Smooth muscle cell of the brain vasculature (primary cell): ENCODE data around the gene OSBPL6.
"Not testable (repeated sequence)": the region's sequence is repeated elsewhere in the genome, so short reads cannot be mapped to it uniquely, and the experiment has no call there.

Experiments used
- DNase-seq: peaks from one replicate; pipeline ENCODE4 v3.0.0-alpha.2; 2012; ENCODE audit warnings: low read depth, low spot score

OSBPL6 gene

DNA sequence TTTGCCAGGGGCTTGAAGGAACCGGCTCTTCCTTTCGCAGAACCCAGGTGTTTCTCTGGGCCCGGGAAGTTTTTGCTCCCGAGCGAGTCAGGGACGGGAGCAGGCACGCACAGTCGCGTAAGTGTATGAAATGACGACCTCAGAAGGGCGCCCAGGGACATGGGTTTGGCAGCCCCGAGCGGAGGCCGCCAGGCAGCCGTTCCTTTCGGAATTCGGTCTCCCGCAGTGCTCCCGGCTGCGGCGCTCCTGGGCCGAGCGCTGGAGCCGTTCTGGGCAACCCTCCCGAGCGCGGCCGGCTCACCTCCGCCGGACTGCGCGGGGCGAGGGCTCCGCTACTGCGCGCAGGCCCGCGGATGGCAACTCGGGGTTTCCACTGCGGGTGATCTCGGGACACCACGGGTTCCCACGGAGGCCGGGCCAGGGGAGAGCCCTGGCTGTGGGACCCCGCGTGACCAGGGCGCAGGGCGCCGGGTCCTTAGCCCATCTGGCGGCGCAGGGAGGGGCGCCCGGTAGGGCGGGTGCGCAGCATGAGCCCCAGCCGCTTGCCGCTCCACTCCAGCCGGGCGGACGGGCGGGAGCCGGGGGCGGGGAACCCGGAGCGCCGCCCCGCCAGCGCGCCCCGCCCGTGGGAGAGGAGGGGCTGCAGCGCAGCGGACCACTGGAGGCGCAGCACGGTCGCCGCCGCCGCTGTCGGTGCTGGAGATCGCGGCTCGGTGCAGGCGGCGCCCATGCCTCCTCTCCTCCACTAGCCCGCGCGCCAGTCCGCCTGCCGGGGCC is at the start of gene OSBPL6:
Gene OSBPL6, plus strand, starts transcription at position 690 of the 777 bp plus-strand sequence. CDS start 111,673 bp downstream, outside the sequence.
- DNase-seq, result peak; percentile 46

DNA sequence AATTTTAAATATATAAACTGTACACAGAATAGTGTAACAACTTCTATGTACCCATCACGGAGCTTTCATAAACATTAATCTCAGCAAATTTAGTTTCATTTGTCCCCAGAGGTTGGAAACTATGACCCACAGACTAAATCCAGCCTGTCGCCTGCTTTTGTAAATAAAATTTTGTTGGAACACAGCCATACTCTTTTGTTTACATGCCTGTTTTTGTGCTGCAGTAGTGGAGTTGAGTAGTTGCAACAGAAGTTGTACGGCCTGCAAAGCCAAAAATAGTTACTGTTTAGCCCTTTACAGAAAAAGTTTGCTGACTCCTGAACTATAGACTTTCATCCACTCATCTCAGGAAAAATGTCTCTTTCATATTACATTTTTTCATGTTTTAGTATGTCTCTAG is 42.3 kb upstream of the OSBPL6 start:
- no peak for DNase-seq

DNA sequence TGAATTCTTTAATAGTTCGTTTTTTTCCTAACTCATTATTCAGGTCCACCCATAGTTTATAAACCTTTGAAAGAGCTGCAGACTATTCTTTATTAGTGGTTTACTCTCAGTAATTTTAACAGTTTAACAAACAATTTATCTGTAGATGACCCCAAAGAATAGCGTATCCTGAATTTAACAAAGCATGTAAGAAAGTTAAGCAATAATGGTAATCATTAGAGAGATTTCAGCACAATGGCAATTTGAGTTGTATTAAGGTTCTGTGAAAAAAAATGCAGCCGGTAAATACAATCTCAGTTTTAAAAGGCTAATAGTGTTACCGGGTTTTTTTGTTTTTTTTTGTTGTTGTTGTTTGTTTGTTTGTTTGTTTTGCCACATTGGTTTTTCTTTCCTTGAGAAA is 41.8 kb upstream of the OSBPL6 start:
- no peak for DNase-seq

DNA sequence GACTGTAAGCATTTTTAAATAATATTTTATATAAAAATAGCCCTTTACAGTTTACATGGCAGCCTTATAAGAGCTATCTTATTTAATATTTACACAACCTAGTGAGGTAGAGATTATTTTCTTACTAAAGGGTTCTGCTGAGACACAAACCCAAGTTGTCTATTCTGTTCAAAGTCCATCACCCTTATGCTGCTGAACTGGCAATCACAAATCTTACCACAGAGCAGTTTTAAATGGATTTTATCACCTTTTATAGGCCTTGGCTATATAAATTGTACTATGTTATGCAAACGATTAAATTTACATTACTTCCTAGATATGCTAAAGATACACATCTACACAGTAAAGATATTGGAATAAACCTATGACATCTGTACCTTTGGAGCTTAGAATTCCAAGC is 41.3 kb upstream of the OSBPL6 start:
- no peak for DNase-seq

DNA sequence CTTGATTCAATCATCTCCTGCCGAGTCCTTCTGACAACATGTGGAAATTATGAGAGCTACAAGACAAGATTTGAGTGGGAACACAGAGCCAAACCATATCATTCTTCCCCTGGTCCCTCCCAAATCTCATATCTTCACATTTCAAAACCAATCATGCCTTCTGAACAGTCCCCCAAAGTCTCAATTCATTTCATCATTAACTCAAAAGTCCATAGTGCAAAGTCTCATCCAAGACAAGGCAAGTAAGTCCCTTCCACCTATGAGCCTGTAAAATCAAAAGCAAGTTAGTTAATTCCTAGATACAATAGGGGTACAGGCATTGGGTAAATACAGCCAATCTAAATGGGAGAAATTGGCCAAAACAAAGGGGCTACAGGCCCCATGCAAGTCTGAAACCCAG is 40.4 kb upstream of the OSBPL6 start:
- DNase-seq, result not testable (repeated sequence)

DNA sequence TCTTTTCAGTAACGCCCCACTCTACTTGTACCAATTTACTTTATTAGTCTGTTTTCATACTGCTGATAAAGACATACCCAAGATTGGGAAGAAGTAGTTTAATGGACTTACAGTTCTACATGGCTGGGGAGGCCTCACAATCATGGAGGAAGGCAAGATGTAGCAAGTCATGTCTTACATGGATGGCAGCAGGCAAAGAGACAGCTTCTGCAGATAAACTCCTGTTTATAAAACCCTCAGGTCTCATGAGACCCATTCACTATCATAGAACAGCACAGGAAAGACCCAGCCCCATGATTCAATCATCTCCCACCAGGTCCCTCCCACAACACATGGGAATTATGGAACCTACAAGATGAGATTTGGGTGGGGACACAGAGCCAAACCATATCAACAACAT is 38.8 kb upstream of the OSBPL6 start:
- no peak for DNase-seq

DNA sequence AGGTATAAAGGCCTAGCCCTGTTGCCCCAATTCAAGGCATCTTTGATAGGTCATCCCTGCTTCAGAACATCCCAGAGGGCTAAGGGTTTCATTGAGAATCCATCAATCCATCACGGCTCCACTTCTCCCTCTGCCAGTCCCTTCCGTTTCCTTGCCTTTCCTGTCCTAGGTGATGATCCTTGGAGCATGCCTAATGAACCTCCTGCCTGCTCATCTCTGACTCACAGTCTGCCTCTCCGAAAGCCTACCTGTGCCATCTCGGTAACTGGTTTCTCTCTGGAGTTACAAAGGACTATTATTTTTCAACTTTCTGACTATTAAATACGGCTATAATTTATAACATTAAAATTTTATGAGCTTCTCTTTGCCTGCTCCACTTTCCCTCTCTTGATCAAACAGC is 36.7 kb upstream of the OSBPL6 start:
- no peak for DNase-seq

DNA sequence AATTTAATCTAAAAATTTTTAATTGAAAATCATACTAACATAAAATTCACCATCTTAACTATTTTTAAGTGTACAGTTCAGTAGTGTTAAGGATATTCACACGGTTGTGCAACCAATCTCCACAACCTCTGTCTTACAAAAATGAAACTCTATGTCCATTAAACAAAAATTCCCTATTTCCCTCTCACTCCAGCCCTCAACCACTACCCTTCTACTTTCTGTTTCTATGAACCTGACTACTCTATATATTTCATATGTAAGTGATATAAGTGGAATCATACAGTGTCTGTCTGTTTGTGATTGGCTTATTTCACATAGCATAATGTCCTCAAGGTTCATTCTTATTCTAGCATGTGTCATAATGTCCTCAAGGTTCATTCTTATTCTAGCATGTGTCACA is 34.3 kb upstream of the OSBPL6 start:
- DNase-seq, result no peak

DNA sequence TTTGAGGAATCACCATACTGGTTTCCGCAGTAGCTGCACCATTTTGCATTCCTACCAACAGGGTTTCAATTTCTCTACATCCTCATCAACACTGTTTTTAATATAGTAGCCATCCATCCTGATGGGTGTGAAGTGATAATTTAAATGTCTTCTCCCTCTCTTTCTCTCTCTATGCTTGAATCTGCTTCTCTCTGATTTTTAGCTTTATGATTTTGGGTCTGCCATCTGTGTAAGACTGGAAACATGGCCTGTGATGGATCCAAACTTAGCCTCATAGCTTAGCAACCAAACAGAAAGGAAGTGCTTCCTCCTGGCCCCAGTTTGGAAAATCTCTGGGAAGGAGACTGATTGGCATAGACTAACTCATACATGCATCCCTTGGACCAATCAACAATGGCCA is 33.7 kb upstream of the OSBPL6 start:
- DNase-seq, result no peak

DNA sequence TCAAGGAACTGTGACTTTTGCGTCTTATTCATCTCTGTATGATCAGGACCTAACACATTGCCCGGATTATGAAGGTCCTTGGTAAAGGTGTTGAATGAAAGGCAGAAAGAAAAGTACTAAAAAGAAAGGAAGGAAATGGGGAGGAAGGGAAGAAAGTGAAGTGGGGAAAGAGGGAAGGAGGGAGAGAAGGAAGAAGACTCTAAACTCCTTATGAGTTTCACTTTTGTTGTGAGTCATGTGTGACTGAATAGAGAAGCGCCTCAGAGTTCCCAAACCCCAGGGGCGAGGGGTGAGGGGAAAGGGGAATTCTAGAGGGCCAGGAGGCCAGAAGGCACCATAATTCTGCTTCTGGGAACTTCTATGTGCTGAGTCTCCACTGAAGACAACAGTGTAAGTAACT is 30.9 kb upstream of the OSBPL6 start:
- DNase-seq, result no peak

DNA sequence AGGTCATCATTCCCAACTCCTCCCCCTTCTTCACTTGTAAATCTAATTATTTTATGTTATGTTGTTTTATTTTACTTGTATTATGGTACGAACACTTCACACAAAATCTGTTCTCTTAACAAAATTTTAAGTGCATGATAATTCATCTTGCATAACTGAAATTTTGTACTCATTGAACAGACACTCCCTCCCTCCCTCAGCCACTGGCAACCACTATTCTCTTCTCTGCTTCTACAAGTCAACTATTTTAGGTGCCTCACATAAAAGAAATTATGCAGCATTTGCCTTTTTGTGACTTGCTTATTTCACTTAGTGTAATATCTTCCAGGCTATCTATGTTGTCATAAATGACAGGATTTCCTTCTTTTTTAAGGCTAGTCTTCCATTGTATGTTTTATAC is 30.4 kb upstream of the OSBPL6 start:
- DNase-seq, result no peak

DNA sequence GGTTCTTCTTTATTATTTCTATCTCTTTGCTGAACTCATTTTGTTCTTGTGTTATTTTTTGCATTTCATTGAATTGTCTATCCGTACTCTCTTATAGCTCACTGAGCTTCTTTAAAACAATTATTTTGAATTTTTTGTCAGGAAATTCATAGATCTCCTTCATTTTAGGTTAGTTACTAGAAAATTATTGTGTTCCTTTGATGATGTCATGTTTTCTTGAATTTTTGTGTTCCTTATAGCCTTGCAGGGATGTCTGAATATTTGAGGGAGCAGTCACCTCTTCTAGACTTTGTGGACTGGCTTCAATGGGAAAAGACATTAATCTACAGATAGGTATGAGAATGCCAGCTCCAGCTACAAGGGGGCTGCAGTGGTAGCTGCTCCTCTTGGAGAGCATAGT is 20.7 kb upstream of the OSBPL6 start:
- DNase-seq, result no peak

DNA sequence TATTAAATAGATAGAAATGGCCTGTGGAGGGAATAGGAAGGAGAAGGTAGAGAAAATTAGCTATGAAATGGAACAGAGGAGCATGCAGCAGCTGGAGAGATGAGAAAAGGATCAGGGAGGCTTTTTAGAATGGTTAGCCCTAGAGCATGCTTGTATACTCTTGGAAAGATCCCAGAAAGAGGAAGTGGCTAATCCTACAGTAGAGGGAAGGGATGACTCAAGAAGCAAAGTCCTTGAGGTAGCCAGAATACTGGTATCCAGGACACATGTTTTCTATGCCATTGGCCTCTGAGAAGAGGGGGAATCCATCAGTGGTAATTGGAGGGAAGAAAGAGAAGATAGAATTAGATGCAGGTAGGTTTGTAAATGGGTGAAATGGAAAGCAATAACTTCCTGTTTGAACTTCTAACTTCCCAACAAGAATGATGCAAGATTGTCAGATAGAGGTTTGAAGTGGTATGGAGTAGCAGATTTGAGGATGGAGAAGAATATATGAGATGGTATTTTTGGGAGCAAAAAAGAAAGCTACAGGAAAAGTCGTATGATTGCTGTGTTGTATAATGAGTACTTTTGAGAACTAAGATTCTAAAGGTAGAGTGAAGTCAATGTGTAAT is 17.1 kb upstream of the OSBPL6 start:
- no peak for DNase-seq

DNA sequence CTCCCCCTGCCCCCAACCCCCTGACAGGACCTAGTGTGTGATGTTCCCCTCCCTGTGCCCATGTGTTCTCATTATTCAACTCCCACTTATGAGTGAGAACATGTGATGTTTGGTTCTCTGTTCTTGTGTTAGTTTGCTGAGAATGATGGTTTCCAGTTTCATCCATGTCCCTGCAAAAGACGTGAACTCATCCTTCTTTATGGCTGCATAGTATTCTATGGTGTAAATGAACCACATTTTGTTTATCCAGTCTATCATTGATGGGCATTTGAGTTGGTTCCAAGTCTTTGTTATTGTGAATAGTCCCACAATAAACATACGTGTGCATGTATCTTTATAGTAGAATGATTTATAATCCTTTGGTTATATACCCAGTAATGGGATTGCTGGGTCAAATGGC is 13.7 kb upstream of the OSBPL6 start:
- not testable (repeated sequence) for DNase-seq

DNA sequence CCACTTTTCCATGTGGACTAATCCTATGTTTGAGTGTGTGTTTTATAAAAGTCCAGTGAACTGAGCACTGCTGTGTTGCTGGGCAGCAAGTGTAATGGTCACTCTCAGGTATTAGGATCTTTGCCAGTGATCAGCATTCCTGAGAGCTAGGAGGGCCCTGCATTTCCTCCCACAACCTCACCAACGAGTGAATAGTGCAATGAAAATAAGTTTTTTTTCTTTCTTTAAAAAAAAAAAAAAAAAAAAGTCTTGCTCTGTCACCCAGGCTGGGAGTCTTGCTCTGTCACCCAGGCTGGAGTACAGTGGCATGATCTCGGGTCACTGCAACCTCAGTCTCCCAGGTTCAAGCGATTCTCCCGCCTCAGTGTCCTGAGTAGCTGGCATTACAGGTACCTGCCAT is 6.5 kb upstream of the OSBPL6 start:
- no peak for DNase-seq

DNA sequence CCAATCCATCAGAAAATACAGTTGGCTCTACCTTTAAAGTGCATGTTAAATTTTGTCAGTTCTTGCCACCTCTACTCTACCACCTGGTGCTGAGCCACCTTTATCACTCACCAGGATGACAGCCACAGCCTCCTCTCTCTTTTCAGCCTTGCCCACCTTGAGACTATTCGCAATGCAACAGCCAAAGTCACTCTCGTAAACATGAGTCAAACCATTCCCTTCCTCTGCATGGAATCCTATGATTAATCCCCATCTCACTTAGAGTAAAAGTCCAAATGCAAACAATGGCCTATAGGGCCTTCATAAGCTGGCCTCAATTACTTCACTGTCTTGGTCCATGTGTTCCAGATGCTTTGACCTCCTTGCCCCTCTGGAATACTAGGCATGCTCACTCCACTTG is 5.8 kb upstream of the OSBPL6 start:
- DNase-seq, result no peak

DNA sequence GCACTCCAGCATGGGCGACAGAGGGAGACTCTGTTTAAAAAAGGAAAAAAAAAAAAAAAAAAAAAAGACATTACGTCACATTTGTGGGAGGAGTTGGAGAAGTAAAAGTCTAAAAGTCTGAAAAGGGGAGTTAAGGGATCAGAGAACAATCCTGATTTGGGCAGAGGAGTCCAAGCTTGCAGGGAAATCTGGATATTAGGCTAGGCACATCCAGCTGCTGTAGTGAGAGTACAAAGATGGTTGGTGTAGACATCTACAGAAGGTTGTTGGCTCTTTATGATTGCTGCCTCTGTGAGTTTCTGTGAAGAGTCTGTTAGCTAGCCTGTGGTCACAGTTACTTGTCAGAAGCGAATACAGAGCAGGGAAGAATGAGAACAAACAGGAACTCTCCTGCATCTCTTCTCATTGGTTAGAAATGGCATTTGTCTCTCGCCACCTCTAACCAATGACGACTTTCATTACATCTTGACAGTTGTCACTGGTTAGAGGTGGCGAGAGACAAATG is 3.3 kb upstream of the OSBPL6 start:
- DNase-seq, result no peak

DNA sequence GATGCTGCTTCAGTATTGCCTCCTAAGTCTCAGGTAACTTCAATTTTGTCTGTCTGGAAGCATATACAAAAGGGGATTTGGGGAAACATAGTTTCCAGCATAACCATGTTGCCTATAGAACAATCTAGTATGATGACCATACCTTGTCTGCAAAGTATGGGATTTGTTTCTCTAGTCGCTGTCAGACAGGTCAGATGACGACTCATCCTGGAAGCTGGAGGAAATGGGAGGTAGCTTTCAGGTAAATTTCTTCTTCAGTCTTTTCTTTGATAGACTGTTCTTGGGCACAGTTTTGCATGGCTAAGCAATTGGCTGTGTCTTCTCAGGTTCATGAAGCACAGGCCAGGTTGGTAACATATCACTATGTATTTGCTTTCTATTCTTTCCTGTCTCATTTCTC is 2.8 kb upstream of the OSBPL6 start:
- no peak for DNase-seq

DNA sequence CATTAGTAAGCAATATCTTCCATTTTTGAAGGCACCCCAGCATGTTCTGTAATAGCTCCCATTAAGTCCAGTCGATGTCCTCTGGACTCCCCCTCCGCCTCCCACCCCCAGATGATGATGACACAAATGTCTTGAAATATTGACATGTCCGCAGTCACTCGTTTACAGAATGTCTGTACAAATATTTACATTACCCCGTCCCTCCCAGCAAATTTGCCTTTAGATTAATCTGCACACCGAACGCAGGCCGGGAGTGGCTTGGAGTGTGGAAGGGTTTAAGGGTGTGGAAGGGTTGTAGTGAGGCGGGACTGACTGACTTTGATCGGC is 853 bp upstream of the OSBPL6 start:
- no peak for DNase-seq

DNA sequence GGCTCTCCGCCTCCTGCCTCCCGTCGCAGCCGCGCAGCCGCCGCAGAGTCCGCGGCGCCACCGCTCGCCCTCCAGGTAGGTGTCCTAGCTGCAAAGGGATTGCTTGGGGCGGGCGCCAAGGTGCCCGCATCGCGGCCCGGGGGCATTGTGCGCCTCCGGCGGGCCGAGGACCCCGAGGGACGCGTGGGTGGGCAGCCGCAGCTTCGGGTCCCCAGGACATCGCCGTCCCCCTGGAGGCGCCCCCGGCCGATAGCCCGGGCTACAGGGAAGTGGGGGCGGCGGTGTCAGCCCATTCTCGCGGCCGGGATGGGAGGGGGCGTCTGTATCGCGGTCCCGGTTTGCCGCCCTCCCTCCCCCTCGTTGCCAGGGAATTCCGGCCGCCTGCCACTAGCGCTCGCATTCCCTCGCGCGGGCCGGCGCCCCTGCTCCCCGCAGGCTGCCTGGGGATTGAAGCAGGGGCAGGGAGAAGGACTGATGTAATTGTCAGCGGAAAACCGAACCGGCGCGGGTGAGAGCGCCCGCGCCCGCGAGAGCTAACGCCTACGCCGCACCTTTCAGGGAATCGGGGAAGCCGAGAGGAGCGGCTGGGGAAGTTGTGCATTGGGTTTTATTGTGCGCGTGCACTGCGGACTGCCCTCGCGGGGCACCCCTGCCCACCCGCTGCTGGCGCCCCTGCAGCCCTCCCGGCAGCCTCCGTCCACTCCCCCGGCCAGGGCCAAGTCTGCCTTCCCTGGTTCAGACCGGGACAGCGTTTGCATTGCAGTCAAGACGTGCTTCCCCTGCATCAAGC is 483 bp downstream of the OSBPL6 start:
- DNase-seq, result no peak

DNA sequence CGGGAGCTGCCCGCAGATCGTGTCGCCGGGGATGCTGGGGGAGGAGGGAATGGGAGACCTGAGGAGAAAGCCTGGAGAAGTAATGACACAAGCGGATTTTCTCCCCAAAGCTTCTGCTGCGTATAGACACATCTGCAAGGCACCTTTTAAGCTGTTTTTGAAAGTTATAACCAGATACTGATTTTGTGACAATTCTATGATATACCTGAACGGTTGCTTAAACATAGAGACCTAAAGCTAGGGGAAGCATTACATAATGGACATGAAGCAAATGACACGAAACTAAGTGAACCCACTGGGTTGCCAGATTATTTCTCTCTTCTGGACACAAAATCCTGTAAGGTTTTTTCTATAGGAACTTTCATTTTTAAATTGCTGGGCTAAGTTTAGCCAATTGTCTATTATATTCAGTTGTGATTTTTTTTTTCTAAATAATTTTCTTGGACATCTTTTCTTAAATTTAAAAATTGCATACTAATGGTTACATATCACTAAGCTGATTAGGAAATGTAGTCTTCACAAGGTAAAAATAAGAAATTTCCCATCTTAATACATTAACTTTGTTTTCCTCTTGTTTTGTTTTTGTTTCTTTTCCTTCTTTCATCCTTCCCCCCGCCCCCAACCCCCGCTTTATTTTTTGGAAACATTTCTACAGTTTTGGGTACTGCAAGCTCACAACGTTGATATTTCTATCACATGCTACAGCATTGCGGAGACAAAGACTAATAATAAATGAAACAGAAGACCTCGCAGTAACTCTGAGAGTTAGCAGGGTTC is 1.3 kb downstream of the OSBPL6 start:
- no peak for DNase-seq

DNA sequence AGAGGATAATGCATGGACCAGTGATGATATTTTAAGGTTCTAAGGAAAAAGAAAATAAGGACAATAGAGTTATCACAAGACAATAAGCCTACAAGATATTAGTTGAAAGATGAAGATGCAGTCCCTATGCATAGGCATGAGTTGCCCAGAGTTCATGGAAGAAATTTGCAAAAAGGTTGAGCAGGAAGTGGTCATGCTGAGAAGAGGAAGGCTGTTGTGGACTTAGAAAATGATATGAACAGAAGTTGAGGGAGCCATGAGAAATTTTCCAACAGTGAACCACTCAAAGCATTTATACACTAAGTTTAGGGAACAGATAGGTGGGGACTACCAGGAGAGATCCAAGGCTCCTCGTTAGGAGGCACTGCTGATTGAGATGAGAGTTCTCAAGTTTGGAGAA is 3.5 kb downstream of the OSBPL6 start:
- no peak for DNase-seq
